ENCODE data around the gene RTEL1. TPM values are rescaled to one million over a fixed set of nuclear protein-coding genes. Genes with fewer than 3 reads are reported as not detected.

RTEL1 gene
- total and polyA plus RNA-seq, 9 of the 15 experiments (the other 6 are each of a cell fraction or from before 2014, with no cell fraction given), result 0.36 to 61.0 (median 17.9) TPM

DNA sequence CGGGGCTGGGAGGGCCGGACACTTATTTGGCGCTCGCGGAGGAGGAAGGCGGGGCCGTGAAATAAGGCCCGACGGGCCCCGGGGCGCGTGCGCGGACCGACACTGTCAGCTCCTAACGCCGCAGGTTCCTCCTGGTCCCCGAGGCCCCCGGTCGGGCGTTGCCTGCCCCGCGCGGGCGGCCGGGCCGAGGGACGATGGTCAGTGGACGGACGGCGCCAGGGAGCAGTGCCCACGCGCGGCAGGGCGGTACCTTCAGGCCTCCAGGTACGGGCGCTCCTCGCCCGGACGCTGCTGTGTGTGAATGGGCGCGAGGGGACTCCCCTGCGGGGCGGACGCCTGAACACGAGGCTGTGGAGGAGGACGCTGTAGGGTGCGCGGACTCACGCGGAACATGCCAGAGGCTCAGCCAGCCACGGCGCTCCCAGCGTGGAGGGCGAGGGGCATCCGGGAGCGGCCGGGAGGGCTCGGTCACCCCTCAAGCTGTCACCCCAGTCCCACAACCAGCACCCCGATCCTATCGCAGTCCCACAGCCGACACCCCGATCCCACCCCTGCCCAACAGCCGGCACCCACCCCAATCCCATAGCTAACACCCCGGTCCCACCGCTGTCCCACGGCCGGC lies 30.9 kb upstream of the RTEL1 start:
- in situ Hi-C loops (cut with MboI) (no loop called here), intact Hi-C loops (cut with micrococcal nuclease) (no loop called here)
- no peaks in the 10 kb centered on the region for H4K20me1 ChIP-seq (replicated peaks; ENCODE audit: control insufficient read depth, insufficient read depth, low read length)
- FAIRE-seq (peak; percentile 59), ATAC-seq (peak; percentile 76), DNase-seq (ENCODE audit: extremely low read depth in 1 of 4, low spot score in 3 of 4) (peak; percentile 93 to 97 (median 96))
- peaks cover 60% of the 10 kb centered on the region for H3K79me2 ChIP-seq (ENCODE audit: control insufficient read depth, insufficient read depth, low read length)
- H3K4me2 ChIP-seq (ENCODE audit: insufficient read depth, low read length), result peak overlapping the region; percentile 88
- peaks cover 7 to 46% of the 10 kb centered on the region in 2 experiments; a peak in 4 of 5 replicates for H3K4me1 ChIP-seq (replicated peaks in 1 of 2; ENCODE audit: control insufficient read depth in 2 of 2, insufficient read depth in 2 of 2, low read length in 2 of 2)
- H3K27ac ChIP-seq (ENCODE audit: extremely low read depth, low read depth, low read length), result peak overlapping the region; percentile 80
- ChIA-PET POLR2A (interaction anchor here (0.5 to 1.0 kb wide), 15 partner anchors 9 to 916 kb away, joined by 3 to 6 read pairs (median 3); partner anchors contain the start of gene HELZ2), CTCF (ENCODE audit: low intra/inter-chr PET ratio) (interaction anchor here (0.5 kb wide), 1 partner anchor 47 kb away, joined by 3 read pairs; no protein-coding TSS in a partner anchor)
- no TSS peak for BruUV-seq (replicated peaks)
- no peaks in the 10 kb centered on the region for H3K9me1 ChIP-seq (ENCODE audit: control insufficient read depth, insufficient read depth, low read length)
- WGBS (ENCODE audit: insufficient coverage, low coverage, missing lambda C conversion rate), result 0% methylated on average over 30 of the region's 68 CpGs
- H3K9me3 ChIP-seq (replicated peaks; ENCODE audit: control insufficient read depth, insufficient read depth, low read depth, low read length), result no peaks in the 10 kb centered on the region
- peak overlapping the region; percentile 99 for H3K4me3 ChIP-seq
- peak overlapping the region; percentile 81 to 99 for H3K9ac ChIP-seq (ENCODE audit: insufficient read depth in 1 of 2, low read depth in 2 of 2, low read length in 2 of 2)
- H3K36me3 ChIP-seq (ENCODE audit: control insufficient read depth, insufficient read depth, low read length), result peaks cover 5% of the 10 kb centered on the region; the same call in 1 of the 3 replicates
- H2AFZ ChIP-seq (ENCODE audit: low read depth, low read length), result peak overlapping the region; percentile 91
- no peaks in the 10 kb centered on the region for H3K27me3 ChIP-seq (ENCODE audit: control insufficient read depth in 2 of 2, insufficient read depth in 2 of 2, low read length in 2 of 2)
- TF ChIP-seq EGR1 (conservative IDR thresholded peaks at IDR 0.05) (peak; percentile 70), ZNF311 (CRISPR knock-in tag; IDR thresholded peaks at IDR 0.05) (no peak), ZNF431 (CRISPR knock-in tag; IDR thresholded peaks at IDR 0.05) (no peak), MXI1 (IDR thresholded peaks at IDR 0.05; ENCODE audit: low read depth, low read length) (peak; percentile 100), MYC (IDR thresholded peaks at IDR 0.05; ENCODE audit: low read depth, low read length) (peak; percentile 81), MYC (CRISPR knock-in tag; IDR thresholded peaks at IDR 0.05; ENCODE audit: borderline replicate concordance, low read depth) (peak; percentile 78; the same call in 1 of the 2 replicates), ZFX (CRISPR knock-in tag; IDR thresholded peaks at IDR 0.05) (peak; percentile 1; the same call in 1 of the 2 replicates), MNT (conservative IDR thresholded peaks at IDR 0.05) (peak; percentile 54 to 89), NEUROD1 (IDR thresholded peaks at IDR 0.05; ENCODE audit: borderline replicate concordance, low read depth, low read length, partially characterized antibody) (no peak), ATF1 (CRISPR knock-in tag; IDR thresholded peaks at IDR 0.05) (no peak), ATF1 (tag; IDR thresholded peaks at IDR 0.05) (peak; percentile 70)
- TF ChIP-seq, protein P1, sequence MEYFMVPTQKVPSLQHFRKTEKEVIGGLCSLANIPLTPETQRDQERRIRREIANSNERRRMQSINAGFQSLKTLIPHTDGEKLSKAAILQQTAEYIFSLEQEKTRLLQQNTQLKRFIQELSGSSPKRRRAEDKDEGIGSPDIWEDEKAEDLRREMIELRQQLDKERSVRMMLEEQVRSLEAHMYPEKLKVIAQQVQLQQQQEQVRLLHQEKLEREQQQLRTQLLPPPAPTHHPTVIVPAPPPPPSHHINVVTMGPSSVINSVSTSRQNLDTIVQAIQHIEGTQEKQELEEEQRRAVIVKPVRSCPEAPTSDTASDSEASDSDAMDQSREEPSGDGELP (CRISPR knock-in tag; IDR thresholded peaks at IDR 0.05; ENCODE audit: borderline replicate concordance), result peak; percentile 76; the same call in 1 of the 2 replicates
- TF ChIP-seq, protein P2, sequence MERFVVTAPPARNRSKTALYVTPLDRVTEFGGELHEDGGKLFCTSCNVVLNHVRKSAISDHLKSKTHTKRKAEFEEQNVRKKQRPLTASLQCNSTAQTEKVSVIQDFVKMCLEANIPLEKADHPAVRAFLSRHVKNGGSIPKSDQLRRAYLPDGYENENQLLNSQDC (CRISPR knock-in tag; IDR thresholded peaks at IDR 0.05), result no peak
